HepG2 (cell line): ENCODE measurements around the gene SBK1. TPM values are rescaled to one million over a fixed set of nuclear protein-coding genes. Genes with fewer than 3 reads are reported as not detected.
A peak's percentile ranks its signal among the peaks of the same experiment; 100 is the strongest.

Experiments
- AKNA ChIP-seq: sonication (generic); formaldehyde crosslinking; IDR thresholded peaks from 2 replicates; pipeline ENCODE4 v1.4.0; 2020; ENCODE audit warnings: missing genetic modification reagents, borderline replicate concordance
- GRHL1 ChIP-seq: sonication (generic); formaldehyde crosslinking; conservative IDR thresholded peaks from 2 replicates; pipeline ENCODE4 v1.8.0; 2022; ENCODE audit warnings: missing genetic modification reagents
- KLF13 ChIP-seq: sonication (generic); formaldehyde crosslinking; IDR thresholded peaks from 2 replicates; pipeline ENCODE4 v1.4.0; 2020; ENCODE audit warnings: mild to moderate bottlenecking, missing genetic modification reagents
- MXD4 ChIP-seq: IDR thresholded peaks from 2 replicates; pipeline ENCODE4 v1.6.1; 2016; ENCODE audit warnings: mild to moderate bottlenecking, missing biosample characterization, missing genetic modification reagents
- NFYB ChIP-seq: sonication (generic); formaldehyde crosslinking; IDR thresholded peaks from 2 replicates; pipeline ENCODE4 v1.4.0; 2020; ENCODE audit warnings: missing genetic modification reagents
- ZNF407 ChIP-seq: sonication (generic); formaldehyde crosslinking; IDR thresholded peaks from one replicate; pipeline ENCODE4 v1.5.1; 2020; ENCODE audit warnings: mild to moderate bottlenecking, missing genetic modification reagents; ENCODE audit errors: not compliant biosample characterization
- ZNF577 ChIP-seq: sonication (generic); formaldehyde crosslinking; IDR thresholded peaks from 2 replicates; pipeline ENCODE4 v1.4.0; 2020; ENCODE audit warnings: mild to moderate bottlenecking, low read depth, missing genetic modification reagents, borderline replicate concordance
- ZNF891 ChIP-seq: sonication (generic); formaldehyde crosslinking; IDR thresholded peaks from 2 replicates; pipeline ENCODE4 v1.5.0; 2020; ENCODE audit warnings: mild to moderate bottlenecking, missing genetic modification reagents
- ZXDC ChIP-seq: sonication (generic); formaldehyde crosslinking; IDR thresholded peaks from 2 replicates; pipeline ENCODE4 v1.5.0; 2020; ENCODE audit warnings: mild to moderate bottlenecking, missing genetic modification reagents
- polyA plus RNA-seq, 8 experiments: library from polyadenylated mRNA; depleted of rRNA in 3 of 8; stranded (reverse) in 7 of 8; unstranded in 1 of 8; fragments of >200 nt; fragmentation: Illumina TruSeq in 4 of 8; extraction: Trizol in 4 of 8; gene quantifications; 2 replicates each; pipeline versions ENCODE4 v1.2.1 to v1.2.3, GENCODE V29; 2011 to 2016; ENCODE audit warnings: low read depth in 4 of 8, missing spikeins in 1 of 8, mixed read lengths in 1 of 8; ENCODE audit not compliant: insufficient read depth in 1 of 8
- total RNA-seq, 5 experiments: library from RNA; depleted of rRNA; stranded (reverse); fragments of >200 nt; fragmentation: Illumina TruSeq; extraction: Trizol; gene quantifications; 2 replicates each; pipeline ENCODE4 v1.2.3, GENCODE V29; 2016; ENCODE audit warnings: low read depth in 1 of 5

The SBK1 gene
- total and polyA plus RNA-seq, 2 of the 13 experiments (the other 11 are each of a cell fraction or from before 2014, with no cell fraction given): 0.15 to 0.17 TPM

- TF ChIP-seq GRHL1 (CRISPR knock-in tag) (no peak), MXD4 (CRISPR knock-in tag) (peak; percentile 66; the same call in 1 of the 2 replicates), NFYB (no peak; the same call in 1 of the 2 replicates), ZXDC (CRISPR knock-in tag) (no peak), ZNF577 (CRISPR knock-in tag) (no peak), KLF13 (peak; percentile 89; the same call in 1 of the 2 replicates), ZNF407 (peak; percentile 66), ZNF891 (CRISPR knock-in tag) (peak; percentile 83), AKNA (CRISPR knock-in tag) (no peak)
Observed at GRCh38 chr16:28277537-28278388, 14.6 kb upstream of the SBK1 start (continued).
